ENCODE data around the gene R3HDML.

R3HDML gene

DNA sequence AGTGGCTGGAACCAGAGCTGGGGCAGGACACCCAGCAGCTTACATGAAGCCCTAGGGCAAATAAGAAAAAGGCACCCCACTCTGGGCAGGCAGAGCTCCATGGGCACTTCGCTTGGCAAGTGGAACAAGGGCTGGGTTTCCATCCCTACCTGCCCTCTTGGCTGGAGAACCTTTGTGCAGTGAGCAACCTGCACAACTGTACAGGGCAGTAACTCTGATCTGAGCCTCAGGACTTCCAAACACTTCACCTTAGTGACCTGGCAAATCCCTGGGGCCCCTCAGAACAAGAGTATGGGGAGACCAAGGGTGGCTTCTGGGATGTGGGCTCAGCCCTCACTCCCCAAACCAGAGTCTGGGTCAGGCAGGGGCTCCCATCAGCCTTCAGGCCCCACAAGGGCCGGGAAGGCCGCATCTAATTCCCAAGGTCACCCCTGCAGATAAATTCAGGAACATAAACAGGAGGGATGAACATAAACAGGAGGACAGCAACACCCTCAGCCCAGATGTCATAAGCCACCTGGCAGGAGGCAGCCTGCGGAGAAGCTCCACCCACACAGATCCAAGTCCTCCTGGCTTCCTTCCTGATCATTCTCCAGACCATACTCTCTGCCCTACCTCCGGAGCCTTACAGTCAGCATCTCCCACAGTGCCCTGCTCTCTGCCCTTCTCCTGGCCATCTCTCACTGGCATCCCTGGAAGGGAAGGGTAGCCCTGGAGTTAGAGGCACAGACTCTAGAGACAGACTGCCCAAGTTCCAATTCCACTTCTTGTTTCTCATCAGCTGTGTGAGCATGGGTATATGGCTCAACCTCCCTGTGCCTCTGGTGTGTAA is 56.1 kb downstream of the R3HDML start:
- no peak for DNase-seq (ENCODE audit: low read depth in 2 of 2)
- no peak overlapping the region for H3K4me3 ChIP-seq (replicated peaks in 1 of 2; ENCODE audit: low read depth in 2 of 2, low read length in 2 of 2)
- TF ChIP-seq, protein P1, sequence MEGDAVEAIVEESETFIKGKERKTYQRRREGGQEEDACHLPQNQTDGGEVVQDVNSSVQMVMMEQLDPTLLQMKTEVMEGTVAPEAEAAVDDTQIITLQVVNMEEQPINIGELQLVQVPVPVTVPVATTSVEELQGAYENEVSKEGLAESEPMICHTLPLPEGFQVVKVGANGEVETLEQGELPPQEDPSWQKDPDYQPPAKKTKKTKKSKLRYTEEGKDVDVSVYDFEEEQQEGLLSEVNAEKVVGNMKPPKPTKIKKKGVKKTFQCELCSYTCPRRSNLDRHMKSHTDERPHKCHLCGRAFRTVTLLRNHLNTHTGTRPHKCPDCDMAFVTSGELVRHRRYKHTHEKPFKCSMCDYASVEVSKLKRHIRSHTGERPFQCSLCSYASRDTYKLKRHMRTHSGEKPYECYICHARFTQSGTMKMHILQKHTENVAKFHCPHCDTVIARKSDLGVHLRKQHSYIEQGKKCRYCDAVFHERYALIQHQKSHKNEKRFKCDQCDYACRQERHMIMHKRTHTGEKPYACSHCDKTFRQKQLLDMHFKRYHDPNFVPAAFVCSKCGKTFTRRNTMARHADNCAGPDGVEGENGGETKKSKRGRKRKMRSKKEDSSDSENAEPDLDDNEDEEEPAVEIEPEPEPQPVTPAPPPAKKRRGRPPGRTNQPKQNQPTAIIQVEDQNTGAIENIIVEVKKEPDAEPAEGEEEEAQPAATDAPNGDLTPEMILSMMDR (IDR thresholded peaks at IDR 0.05; ENCODE audit: low read depth, low read length) = no peak

DNA sequence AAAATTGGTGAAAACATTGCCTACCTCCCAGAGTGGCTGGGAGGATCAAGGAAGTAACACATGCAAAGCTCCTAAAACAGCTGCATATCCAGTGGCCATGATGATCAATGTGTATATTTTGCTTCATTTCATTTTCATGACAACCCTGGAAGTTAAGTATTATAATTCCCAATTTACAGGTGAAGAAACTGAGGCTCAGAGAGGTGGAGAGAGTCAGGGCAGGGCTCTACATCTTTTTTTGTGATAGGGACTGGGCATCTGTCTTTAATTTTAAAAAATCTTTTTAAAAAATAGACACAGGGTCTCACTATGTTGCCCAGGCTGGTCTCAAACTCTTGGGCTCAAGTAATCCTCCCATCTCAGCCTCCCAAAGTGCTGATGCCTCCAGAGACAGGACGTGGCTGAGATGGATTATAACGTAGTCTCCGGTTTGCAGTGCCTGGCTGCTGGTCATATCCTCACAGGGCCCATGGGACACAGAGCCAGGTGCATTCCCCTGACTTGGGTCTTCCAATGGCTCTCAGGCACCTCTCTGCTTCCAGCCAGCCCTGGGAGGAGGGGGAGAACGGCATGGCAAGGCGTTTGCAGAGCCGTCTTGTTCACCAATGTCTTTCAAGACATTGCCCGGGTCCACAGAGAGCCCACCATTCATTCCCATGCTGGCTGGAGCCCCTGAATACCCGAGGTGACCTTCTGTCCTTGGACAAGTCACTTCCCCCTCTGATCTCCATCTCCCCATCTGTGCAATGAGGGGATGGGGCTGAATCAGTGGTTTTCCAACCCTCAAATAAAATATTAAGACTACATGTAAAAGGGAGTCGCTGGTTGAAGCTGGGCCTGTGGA is 57.0 kb downstream of the R3HDML start:
- H3K4me3 ChIP-seq (replicated peaks in 1 of 2; ENCODE audit: low read depth in 2 of 2, low read length in 2 of 2) = no peak overlapping the region
- no peak for DNase-seq (ENCODE audit: low read depth in 2 of 2)
- TF ChIP-seq, protein P1 (IDR thresholded peaks at IDR 0.05; ENCODE audit: low read depth, low read length) = no peak

DNA sequence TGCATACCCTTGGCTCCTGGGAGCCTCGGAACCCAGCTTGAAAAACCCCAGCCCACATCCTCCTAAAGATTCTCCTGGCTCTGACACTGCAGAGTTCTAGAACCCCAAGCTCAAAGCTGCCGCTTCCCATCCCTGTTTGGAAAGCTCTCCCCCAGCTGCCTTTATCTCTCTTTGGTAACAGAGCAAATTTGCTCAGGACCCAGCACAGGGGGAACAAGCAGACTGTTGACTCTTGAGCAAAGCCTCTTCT is 57.5 kb downstream of the R3HDML start:
- no peak overlapping the region for H3K4me3 ChIP-seq (replicated peaks in 1 of 2; ENCODE audit: low read depth in 2 of 2, low read length in 2 of 2)
- DNase-seq (ENCODE audit: low read depth in 2 of 2) = no peak
- TF ChIP-seq, protein P1 (IDR thresholded peaks at IDR 0.05; ENCODE audit: low read depth, low read length) = no peak

DNA sequence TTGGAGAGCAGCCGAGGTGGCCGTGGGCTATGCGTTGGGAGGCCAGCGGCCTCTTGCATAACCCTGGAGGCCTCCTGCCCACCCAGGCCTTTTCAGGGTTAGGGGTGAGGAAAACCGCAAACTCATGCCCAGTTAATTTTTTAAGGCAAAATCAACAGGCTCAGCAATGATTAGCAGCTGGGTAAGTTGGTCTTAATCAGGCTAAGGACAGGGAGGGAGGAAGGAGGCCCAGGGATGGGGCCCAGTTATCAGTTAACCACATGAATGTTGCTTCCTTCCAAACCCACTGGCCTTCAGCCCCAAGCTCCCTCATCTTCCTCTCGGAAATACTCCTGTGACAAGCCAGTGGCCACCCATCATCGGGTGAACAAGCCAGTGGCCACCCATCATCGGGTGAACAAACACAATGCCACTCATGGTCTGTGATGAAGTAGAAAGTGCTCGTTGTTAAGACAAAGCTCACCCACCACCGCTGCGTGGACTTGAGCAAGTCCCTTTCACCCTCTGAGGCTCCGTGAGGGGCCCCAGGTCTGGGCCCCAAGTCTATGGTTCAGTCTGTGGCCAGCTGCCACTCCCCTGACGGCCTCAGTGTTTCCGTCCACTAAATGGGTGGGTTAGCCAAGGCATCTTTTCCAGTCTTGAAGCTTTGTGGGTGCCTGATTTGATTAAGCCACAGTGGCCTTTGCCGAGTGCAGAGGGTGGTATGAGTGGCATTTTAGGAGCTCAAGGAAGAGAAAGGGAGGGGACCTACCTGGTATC is 58.0 kb downstream of the R3HDML start:
- TF ChIP-seq, protein P1 (IDR thresholded peaks at IDR 0.05; ENCODE audit: low read depth, low read length) = no peak
- DNase-seq (ENCODE audit: low read depth in 2 of 2) = peak in 1 of 2 donors; percentile 79
- no peak overlapping the region for H3K4me3 ChIP-seq (replicated peaks in 1 of 2; ENCODE audit: low read depth in 2 of 2, low read length in 2 of 2)

DNA sequence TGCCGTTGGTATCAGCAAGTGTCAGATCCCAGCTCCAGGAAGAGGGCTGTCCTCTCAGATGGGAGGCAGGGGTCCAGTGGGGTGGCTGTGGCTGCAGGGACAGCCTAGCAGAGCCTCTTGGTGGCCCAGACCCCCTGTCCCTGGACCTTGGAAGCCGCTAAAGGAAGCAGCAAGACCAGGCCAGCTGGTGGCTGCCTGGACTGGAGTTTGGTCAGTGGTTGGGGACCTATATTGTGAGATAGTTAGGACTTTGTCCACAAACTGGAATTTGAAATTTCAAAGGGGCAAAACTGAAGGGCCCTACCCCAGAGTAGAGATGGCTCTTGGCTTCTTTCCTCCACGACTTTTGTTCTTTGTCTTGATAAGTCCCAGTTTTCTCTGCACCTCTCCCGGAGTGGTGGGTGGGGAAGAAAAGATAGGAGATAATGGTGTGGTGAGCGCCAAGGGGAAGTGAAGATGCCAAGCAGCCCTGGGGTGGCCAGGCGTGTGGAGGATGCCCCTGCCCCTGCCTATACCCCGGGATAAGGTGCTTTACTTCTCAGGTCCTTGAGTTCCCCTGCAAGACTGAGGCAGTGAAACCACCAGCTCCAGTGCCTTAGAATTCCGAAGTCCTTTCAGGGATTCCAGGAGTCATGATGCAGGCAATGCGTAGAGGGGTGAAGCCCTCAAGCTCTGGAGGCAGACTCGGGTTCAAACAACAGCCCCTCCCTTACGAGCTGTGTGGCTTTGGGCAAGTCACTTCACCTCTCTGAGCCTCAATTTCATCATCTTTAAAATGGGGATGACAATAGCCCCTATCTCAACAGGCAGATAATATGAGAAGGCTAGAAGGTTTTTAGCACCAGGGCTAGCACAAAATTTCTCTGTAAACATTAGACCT is 58.9 kb downstream of the R3HDML start:
- no peak for DNase-seq (ENCODE audit: low read depth in 2 of 2)
- TF ChIP-seq, protein P1 (IDR thresholded peaks at IDR 0.05; ENCODE audit: low read depth, low read length) = no peak
- no peak overlapping the region for H3K4me3 ChIP-seq (replicated peaks in 1 of 2; ENCODE audit: low read depth in 2 of 2, low read length in 2 of 2)

Data from cardiac fibroblast (primary cell).